Right renal pelvis (tissue), 4 donors: Measurements from ENCODE around the gene KCP. TPM values are rescaled to one million over a fixed set of nuclear protein-coding genes. Genes with fewer than 3 reads are reported as not detected.

Source experiments
- DNase-seq, 4 donors: peaks; one replicate each; pipeline ENCODE4 v3.0.0-alpha.2; 2013; ENCODE audit warnings: low read depth in 4 of 4, low spot score in 3 of 4, missing footprints in 1 of 4
- polyA plus RNA-seq, 4 donors: library from polyadenylated mRNA; unstranded; fragments of 120-200 nt; gene quantifications; one replicate each; pipeline ENCODE4 v1.2.1, GENCODE V29; 2013; ENCODE audit not compliant: insufficient read length in 4 of 4

The KCP gene
- polyA plus RNA-seq, 4 donors = 14.0 to 25.1 (median 20.7) TPM

DNA sequence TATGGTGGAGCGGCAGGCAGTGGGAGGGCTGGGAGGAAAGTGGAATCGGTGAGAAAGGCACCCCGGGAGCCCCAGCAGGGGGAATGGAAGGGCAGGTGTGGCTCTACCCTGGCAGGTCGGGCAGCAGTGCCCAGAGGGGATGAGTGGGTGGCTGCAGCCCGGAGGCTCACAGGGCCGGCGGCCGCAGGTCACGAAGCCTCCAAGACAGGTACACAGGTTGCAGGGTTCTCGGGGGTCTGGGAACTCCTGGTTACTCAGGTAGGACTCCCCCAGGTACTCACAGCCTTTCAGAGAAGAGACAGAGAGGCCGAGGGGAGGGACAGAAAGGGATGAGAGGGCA, 21.8 kb downstream of the KCP start:
- no peak for DNase-seq

DNA sequence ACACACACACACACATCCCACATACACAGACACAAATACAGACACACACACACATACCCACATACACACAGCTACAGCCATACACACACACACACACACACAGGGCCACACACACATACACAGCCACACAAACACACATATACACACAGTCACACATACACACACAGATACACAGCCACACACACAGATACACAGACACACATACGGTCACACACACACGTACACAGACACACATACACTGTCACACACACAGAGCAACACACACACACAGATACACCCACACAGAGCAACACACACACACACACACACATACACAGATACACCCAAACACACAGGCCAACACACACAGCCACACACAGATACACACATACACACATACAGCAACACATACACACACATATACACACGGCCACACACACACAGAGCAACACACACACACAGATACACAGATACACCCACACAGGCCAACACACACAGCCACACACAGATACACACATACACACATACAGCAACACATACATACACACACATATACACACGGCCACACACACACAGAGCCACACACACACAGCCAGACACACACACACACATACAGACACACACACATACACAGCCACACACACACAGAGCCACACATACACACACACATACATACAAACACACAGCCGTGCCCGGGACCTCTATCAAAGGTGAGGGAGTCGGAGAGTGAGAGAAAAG, 22.3 kb downstream of the KCP start:
- DNase-seq = no peak

DNA sequence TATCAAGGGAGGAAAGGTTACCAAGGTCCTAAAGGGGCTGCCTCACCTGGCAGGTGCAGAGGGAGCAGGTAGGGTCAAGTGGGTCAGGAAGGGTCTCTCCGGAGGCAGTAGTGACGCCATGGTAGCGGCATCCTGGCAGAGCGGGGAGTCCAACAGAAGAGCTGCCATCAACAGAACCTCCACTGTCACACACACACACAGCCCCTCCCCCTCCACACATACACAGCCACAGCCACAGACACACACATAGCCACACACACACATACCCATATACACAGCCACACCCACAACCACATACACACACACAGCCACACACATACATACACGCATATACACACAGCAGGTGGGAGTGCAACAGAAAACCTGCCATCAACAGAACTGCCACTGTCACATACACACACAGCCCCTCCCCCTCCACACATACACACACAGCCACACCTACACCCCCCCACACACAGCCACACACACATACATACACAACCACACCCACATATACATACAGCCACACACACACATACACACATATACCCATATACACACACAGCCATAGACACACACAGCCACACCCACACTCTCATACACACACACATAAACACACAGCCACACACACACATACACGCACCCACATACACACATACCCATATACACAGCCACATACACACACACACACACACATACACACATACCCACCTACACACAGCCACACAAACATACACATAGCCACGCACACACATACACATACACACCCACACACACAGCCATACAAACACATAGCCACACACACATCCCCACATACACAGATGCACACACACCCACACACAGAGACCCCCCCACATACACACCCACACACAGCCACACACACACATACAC, 23.1 kb downstream of the KCP start:
- DNase-seq = no peak

DNA sequence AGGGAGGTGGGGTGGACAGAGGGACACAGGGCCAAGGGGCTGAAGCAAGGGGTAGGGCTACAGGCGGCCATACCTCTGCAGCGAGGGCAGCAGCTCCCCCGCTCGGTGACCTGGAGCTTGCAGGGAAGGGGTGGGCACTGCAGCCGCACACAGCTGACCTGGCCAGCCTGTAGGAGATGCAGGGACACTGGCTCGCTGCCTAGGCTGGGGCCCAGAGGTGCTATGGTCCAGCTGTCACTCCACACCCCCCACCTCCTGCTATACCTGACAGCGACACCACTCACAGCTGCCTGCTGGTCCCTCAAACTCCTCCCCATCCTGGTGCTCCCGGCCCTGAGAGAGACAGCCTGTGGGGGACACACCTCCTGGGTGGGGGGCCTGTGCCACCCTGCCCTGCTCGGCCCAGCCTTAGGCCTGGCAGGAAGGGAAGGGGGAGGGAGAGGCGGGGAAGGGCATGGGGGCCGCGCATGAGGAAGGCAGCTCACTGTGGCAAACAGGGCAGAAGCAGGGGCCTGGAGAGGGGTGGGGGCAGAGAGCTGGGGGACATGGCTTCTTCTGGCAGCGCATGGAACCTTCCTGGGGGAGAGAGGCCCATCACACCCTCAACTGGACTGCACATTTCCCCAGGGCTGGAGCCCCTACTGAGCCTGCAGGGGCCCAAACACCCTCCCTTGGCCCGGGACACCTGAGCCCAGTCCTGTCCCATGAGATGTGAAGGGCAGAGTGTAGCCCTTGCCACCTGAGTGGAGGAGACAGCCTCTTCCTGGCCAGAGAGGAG, 23.9 kb downstream of the KCP start:
- no peak for DNase-seq

DNA sequence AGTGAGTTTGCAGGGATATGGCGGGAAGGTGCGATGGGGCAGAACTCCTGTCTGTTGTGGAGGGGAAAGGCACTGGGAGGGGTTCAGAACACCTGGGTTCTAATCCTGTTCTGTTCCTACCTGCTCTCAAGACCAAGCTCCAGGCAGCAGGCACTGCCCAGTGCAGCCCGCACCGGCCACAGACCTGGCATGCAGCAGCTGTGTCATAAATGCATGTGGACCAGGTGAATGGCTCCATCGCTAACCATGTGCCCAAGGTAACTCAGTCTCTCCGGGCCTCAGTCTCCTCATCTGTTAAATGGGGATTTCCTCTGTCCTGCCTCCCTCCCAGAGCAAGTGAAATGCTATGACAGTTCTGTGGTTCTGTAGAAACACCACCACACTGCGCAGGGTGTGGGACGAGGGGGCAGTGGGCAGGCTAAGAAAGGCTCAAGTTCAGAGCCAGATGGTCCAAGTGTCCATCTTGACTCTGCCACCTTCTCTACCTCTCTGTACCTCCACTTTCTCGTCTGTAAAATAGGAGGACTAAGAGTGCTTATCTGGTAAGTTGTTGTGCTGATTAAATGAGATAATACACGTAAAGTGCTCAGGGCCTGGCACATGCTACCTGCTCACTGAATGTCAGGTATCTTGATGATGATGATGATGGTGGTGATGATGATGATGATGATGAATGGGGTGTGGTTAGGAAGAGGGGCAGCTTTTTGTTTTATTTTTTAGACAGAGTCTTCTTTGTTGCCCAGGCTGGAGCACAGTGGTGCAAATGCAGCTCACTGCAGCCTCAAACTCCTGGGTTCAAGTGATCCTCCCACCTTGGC, 24.9 kb downstream of the KCP start:
- DNase-seq = no peak

DNA sequence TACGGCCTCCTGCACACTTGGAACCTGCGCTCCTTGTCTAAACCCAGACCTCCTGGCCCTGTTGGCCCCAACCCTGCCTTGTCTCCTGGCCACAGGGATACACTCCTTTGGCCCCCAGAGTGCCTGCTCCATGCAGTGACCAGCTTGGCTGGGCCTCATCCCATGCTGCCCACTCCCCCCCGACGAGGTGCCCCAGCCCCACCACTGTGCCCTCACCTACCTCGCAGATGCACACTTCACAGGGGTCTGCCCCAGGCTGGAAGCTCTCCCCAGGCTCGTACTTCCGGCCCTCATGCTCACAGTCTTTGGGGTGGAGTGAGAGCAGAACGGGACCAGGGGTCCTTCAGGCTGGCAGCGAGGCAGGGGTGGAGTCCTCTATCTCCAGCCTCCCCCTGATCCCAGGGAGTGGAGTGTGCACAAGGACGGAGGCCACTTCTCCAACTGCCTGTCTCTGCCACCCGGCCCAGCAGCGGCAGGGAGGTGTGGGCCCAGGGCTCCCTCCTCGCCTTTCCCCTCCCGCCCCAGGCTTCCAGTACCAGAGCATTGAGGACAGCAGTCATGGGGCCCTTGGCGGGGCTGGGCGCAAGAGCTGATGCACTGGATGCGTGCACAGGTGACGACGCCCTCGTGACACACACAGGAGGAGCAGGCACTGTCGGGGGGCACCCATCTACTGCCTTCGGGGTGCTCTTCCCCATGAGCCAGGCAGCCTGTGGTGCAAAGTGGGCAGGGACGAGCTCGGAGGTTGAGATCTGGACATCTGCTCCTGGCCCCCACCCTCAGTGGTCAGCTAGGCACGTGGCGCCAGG, 25.7 kb downstream of the KCP start:
- DNase-seq = no peak

DNA sequence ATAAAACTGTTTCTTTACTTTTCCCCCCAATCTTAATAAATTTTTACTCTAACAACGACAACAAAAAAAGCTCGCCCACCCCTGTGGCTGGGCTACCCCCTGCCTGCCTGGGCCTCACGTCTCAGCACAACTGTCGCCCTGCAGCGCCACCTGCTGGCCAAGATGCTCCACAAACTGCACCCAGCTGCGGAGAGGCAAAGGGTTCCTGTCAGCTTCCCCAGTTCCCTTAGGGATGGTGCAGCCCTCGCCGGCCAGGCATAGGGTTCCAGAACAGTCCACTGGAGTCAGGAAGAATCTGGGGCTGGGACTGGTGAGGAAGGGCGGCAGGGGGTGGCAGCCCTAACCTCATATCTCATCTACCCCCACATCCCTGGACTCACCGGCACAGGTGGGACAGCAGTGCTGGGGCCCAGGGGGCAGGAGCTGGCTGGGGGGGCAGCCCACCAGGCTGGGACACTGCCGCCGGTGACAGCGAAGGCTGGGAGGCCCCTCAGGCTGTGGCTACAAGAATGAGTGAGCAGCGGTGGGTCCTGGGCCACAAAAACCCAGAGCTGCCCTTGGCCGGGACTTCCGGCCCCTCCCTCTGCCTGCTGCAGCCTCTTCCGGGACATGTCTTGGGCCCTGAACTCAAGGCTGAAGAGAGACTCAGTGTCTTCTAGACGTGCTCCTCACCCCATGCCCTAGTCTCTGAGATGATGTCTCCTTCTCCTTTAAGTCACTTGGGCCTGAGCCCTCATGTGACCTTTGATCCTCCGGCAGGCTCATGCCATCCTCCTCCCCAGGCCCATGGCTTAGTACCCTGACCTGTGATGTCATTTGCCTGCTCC, 26.7 kb downstream of the KCP start:
- DNase-seq = no peak

DNA sequence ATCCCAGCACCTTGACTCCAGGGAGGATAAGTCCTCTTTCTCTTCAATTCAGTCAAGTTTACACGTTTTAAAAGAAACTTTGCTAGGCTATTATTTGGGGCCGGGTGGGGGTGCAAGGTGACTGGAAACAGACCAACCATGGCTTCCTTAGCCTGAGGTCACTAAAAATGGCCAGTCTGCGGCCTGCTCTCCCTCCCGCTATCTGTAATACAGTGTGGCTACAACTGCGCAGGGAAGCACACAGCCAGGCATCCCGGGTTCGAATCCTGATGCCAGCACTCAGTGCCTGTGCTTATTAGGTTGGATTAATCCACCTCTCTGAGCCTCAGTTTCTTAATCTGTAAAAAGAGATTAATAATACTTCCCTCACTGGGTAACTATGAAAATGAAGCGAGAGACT, 28.4 kb downstream of the KCP start:
- no peak for DNase-seq

DNA sequence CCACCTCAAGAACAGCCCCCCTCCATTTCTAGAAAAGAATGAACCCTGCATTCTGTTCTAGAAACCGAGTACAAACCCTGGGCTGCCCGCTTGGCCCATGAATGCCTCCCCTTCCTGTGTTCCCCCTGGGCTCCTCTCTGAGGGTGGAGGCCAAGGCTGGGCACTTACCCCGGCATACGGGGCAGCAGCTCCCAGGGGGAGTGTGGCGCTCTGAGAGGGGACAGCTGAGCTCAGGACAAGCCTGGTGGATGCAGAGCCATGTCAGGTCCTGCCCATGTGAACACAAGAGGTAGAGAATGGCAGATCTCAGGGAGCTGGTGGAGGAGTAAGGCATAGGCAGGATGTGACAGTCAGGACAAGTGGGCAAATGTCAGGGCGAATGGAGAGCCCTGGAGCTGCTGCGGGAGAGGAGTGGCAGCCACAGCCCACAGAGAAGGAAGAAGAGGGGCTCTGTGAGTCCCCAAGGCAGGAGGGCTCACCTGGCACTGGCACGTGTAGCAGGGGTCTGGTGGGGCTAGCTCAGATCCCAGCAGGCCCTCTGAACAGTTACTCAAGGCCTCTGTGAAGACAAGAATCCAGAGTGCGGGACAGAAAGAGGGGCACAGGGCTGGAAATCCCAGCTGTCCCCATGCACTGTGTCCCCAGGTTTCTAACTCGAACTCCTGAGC, 28.9 kb downstream of the KCP start:
- DNase-seq = no peak

DNA sequence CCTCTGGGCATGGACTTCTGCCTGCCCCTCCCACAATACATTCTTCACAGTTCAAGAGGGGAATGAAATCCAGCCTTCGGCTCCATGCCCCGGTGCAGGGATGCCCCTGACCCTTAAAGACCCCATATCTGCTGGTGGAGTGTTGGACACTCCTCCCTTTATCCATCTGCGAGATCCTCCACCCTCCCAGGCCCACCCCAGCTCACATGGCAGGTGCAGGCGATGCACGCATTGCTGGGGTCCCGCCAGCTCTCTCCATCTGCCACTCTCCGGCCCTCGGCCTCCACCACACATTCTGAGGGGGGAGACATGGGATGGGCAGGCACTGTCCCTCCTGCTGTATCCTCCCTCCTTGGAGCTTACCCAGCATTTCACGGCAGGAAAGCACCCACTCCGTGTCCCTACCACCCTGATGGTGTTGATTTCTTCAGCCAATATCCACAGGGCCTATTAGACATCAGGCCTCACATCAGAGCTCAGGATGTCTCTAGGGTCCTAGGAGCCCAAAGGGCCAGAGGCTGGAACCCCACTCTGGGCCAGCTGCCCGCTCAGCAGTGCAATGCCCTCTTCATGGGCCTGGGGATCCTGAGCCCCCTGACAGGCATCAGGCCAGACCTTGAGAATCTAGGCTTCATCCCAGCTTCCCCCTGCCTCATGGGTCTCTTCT, 29.6 kb downstream of the KCP start:
- no peak for DNase-seq

DNA sequence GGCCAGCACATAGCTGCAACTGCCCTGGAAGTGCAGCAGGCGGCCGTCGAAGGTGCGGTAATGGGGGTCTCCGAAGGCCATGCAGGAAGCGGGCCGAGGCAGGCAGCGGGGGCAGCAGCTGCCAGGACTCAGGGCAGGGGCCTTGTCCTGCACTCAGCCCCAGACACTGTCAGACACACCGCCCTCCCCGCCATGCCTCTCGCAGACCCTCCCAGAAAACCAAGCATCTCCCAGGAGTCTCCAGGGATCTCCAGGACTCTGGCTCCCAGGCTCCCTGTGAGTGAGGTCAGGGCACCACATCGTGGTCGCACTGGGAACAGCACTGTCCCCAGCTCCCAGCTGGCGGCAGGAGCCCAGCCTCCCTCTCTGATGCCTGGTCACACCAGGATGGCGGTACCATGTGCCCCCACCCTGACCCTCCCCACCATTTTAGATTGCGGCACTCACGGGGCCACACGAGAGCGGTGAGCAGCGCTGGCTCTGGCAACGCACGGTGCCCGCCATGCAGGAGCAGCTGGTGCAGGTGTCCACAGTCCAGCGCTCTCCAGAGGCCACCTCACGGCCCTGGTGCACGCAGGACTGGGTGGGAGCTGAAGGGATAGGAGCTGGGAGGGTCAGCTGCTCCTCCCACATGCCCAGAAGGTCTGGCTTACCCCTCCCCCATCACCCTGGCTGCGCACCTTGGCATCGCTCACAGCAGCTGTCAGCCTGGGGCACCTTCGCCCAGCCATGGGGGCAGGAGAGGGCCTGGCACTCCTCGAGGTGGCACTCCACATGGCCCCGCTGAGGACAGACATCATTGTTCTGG, 30.4 kb downstream of the KCP start:
- no peak for DNase-seq

DNA sequence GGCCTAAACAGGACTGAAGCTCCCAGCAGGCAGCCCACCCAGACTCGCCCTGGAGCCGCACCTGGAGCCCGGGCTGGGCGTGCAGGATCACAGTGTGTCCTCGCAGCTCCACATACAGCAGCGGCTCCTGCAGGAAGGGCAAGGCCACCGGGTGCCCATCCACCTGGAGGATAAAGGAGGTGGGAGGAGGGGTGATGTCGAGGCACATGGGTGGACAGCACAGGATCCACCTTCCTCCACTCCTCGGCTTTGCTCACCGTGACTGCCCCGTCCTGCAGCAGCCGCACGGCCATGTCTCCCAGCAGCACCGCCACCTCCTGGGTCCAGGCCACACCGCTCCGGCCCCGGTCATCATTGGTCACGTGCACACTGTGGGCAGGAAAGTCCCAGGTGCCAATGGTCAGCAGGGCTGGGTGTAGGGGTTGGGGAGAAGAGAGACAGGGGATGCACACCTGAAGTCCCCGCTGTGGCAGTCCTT, 31.0 kb downstream of the KCP start:
- no peak for DNase-seq

DNA sequence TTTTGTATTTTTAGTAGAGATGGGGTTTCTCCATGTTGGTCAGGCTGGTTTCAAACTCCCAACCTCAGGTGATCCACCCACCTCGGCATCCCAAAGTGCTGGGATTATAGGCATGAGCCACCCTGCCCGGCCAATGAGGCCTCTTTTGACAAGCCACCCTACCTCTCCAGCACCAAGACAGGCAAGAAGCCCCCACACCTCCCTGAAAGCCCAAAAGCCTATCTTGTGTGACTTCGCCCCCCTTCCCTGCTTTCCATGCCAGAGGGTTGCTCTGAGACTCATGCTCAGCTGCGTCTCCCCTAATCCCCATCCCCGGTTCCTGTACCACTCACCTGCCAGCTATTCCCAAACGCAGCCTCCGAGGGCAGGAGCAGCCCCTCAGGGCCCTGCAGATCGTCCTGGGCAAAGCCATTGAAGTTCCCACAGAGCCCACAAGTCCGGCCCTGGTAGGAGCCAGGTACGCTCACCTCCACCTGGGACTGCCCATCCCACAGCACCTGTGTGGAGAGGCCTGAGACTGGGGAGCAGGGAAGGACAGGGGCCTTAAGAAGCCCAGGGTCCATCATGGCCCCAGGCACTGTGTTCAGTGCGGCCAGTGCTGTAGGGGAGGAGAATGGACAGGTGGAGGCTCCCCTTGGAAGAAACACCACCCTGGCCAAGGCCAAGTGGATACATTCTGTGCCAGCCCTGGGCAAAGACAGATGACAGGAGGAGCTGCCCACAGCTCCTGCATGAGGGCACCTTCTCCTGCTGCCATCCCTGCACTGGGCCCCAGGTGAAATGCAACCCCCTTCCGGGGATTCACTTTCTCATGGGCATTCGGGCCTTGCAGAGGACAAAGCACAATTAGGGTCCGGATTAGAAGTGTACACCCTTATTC, 32.0 kb downstream of the KCP start:
- no peak for DNase-seq

DNA sequence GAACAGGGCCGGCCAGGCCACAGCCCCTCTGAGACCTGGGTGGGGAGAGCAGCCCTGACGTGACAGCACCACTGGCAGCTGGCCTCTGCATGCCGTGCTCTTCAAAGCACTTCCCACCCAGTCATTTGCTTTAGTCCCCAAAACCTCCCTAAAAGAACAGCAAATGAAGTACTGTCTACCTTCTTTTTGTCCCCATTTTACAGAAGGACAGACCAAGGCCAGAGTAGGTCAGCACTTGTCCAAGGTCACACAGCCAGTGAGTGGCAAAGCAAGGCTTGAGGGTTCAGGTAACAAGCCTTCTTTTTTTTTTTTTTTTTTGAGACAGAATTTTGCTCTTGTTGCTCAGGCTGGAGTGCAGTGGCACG, 32.8 kb downstream of the KCP start:
- DNase-seq = no peak

DNA sequence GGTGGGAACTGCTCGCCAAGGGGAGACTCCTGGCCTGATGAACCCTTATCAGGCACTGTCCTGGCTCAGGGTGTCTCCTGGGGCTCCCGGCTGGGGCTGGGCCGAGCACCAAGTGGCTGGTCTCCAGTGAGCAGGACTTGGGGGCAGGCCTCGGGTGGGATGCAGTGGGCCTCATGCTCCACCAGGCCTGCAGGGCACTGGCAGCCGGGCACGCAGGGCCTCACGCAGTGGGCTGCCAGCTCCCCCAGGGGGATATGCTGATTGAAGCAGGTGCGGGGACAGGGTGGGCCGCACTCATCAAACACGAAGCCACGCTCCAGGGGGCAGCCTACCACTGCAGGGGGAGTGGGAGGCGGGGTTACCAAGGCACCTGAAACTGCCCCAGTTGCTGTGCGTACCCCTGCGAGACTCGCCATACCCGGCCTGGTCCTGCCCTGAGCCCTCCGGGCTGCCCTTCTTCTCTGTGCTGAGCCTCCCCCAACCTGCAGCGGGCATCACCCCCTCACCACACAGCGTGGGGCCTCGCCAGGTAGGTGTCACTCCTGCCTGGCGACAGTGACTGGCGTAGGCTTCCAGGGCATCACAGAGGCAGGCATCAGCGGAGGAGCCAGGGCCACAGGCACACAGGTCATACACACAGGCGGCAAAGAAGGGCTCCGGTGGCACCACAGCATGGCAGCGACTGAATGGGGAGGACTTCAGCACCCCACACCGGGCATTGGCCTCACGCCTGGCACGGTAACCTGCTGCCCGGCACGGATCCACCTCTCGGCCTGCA, 33.3 kb downstream of the KCP start:
- DNase-seq = no peak
